Right kidney (tissue), 1 donor: ENCODE results near the gene ZDHHC7.

ENCODE experiments used
- DNase-seq: peaks from one replicate; pipeline ENCODE4 v3.0.0-alpha.2; 2016

ZDHHC7 gene

GRCh38 chr16:84999200-84999599, 12.1 kb downstream of the ZDHHC7 start:
- no peak for DNase-seq

- no peak for DNase-seq
These were observed 15.0 kb downstream of the ZDHHC7 start for GRCh38 chr16:84996365-84996764.

- DNase-seq, result no peak
These were observed 15.7 kb downstream of the ZDHHC7 start for GRCh38 chr16:84995663-84996062.

GRCh38 chr16:84993926-84994325, 17.4 kb downstream of the ZDHHC7 start:
- no peak for DNase-seq

GRCh38 chr16:84992717-84993075, 18.6 kb downstream of the ZDHHC7 start:
- no peak for DNase-seq

- DNase-seq, result no peak
These were observed 20.6 kb downstream of the ZDHHC7 start for GRCh38 chr16:84990782-84991181.

- no peak for DNase-seq
These were observed 21.4 kb downstream of the ZDHHC7 start for GRCh38 chr16:84989749-84990620.

GRCh38 chr16:84988328-84989080, 22.8 kb downstream of the ZDHHC7 start:
- DNase-seq, result no peak

GRCh38 chr16:84986879-84987278, 24.5 kb downstream of the ZDHHC7 start:
- no peak for DNase-seq

- DNase-seq, result no peak
These were observed 25.2 kb downstream of the ZDHHC7 start for GRCh38 chr16:84986102-84986501.

GRCh38 chr16:84985079-84986065, 26.0 kb downstream of the ZDHHC7 start:
- no peak for DNase-seq

- no peak for DNase-seq
These were observed 28.9 kb downstream of the ZDHHC7 start for GRCh38 chr16:84982434-84982833.

GRCh38 chr16:84979516-84979915, 31.8 kb downstream of the ZDHHC7 start:
- no peak for DNase-seq

GRCh38 chr16:84976644-84977400, 34.5 kb downstream of the ZDHHC7 start:
- no peak for DNase-seq

- DNase-seq, result no peak
These were observed 35.8 kb downstream of the ZDHHC7 start for GRCh38 chr16:84975522-84975921.

GRCh38 chr16:84975066-84975465, 36.3 kb downstream of the ZDHHC7 start:
- DNase-seq, result no peak

- DNase-seq, result no peak
These were observed 37.4 kb downstream of the ZDHHC7 start for GRCh38 chr16:84973776-84974523.

- DNase-seq, result no peak
These were observed 38.1 kb downstream of the ZDHHC7 start for GRCh38 chr16:84973236-84973635.

- DNase-seq, result peak; percentile 62
These were observed 40.7 kb downstream of the ZDHHC7 start for GRCh38 chr16:84970447-84971127.

- no peak for DNase-seq
These were observed 43.5 kb downstream of the ZDHHC7 start for GRCh38 chr16:84967828-84968227.
